Neural cell (in vitro differentiated cells): ENCODE results near the gene ALDH2.
"Not testable (repeated sequence)": the region's sequence is repeated elsewhere in the genome, so short reads cannot be mapped to it uniquely, and the experiment has no call there.

ENCODE experiments used
- EZH2 ChIP-seq: fragments of 200-600, 300-800 bp; shearing (Covaris generic), sonication (generic); IDR thresholded peaks from 2 replicates; pipeline ENCODE4 v1.6.1; 2014; ENCODE audit warnings: antibody characterized with exemption, low read length, borderline replicate concordance, mild to moderate bottlenecking; ENCODE audit not compliant: insufficient read depth, poor library complexity, severe bottlenecking
- TF ChIP-seq, protein P1 (sequence below): fragments of 450-650 bp; IDR thresholded peaks from 2 replicates; pipeline ENCODE4 v1.5.1; 2014; ENCODE audit warnings: antibody characterized with exemption, mild to moderate bottlenecking, moderate library complexity; ENCODE audit not compliant: poor library complexity, severe bottlenecking

DNA sequence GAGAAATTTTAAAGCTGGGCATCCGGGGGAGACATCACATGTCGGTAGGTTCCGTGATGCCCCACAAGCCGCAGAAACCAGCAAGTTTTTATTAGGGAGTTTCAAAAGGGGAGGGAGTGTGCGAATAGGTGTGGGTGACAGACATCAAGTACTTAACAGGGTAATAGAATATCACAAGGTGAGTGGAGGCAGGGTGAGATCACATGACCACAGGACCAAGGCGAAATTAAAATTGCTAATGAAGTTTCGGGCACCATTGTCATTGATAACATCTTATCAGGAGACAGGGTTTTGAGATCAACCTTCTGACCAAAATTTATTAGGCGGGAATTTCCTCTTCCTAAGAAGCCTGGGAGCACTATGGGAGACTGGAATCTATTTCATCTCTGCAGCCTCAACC lies 54.1 kb downstream of the ALDH2 start:
- TF ChIP-seq, protein P1, sequence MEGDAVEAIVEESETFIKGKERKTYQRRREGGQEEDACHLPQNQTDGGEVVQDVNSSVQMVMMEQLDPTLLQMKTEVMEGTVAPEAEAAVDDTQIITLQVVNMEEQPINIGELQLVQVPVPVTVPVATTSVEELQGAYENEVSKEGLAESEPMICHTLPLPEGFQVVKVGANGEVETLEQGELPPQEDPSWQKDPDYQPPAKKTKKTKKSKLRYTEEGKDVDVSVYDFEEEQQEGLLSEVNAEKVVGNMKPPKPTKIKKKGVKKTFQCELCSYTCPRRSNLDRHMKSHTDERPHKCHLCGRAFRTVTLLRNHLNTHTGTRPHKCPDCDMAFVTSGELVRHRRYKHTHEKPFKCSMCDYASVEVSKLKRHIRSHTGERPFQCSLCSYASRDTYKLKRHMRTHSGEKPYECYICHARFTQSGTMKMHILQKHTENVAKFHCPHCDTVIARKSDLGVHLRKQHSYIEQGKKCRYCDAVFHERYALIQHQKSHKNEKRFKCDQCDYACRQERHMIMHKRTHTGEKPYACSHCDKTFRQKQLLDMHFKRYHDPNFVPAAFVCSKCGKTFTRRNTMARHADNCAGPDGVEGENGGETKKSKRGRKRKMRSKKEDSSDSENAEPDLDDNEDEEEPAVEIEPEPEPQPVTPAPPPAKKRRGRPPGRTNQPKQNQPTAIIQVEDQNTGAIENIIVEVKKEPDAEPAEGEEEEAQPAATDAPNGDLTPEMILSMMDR: not testable (repeated sequence)
- not testable (repeated sequence) for TF ChIP-seq EZH2
